ENCODE data around the gene SCD5.

DNA sequence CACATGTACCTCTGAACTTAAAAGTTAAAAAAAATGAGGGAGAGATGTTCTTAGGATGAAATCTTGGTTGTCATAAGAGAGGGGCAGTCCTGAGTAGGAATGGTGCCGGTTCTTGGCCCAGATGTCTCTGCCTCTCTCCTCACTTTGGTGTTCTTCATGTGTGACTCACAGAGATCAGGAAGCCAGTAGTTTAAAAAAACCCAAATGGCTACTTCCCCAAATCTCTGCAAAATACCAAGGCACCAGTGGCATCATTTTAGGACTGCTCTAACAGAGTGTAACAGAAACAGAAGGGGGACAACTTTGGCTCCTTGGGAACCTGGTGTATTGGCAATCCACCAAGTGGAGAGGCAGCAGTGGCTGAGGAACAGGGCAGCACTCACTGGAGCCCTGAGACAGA lies 116.8 kb downstream of the SCD5 start:
- TF ChIP-seq, protein P1, sequence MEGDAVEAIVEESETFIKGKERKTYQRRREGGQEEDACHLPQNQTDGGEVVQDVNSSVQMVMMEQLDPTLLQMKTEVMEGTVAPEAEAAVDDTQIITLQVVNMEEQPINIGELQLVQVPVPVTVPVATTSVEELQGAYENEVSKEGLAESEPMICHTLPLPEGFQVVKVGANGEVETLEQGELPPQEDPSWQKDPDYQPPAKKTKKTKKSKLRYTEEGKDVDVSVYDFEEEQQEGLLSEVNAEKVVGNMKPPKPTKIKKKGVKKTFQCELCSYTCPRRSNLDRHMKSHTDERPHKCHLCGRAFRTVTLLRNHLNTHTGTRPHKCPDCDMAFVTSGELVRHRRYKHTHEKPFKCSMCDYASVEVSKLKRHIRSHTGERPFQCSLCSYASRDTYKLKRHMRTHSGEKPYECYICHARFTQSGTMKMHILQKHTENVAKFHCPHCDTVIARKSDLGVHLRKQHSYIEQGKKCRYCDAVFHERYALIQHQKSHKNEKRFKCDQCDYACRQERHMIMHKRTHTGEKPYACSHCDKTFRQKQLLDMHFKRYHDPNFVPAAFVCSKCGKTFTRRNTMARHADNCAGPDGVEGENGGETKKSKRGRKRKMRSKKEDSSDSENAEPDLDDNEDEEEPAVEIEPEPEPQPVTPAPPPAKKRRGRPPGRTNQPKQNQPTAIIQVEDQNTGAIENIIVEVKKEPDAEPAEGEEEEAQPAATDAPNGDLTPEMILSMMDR (tag by site-specific recombination; IDR thresholded peaks at IDR 0.05), result no peak
- TF ChIP-seq GLI2 (tag by site-specific recombination; IDR thresholded peaks at IDR 0.05; ENCODE audit: borderline replicate concordance, low read depth), result no peak
- no peak for TF ChIP-seq ZBTB48 (tag by site-specific recombination; IDR thresholded peaks at IDR 0.05)
- TF ChIP-seq ZNF292 (tag by site-specific recombination; IDR thresholded peaks at IDR 0.05; ENCODE audit: borderline replicate concordance, low read depth), result no peak
- no peak for TF ChIP-seq ZNF701 (tag by site-specific recombination; IDR thresholded peaks at IDR 0.05)
- no peak for TF ChIP-seq ZNF354C (tag by site-specific recombination; IDR thresholded peaks at IDR 0.05; ENCODE audit: borderline replicate concordance, low read depth)
- no peak for TF ChIP-seq ZSCAN30 (tag by site-specific recombination; IDR thresholded peaks at IDR 0.05)
- no peak for TF ChIP-seq ZNF10 (tag by site-specific recombination; IDR thresholded peaks at IDR 0.05)
- no peak for TF ChIP-seq ZNF423 (tag by site-specific recombination; IDR thresholded peaks at IDR 0.05)
- TF ChIP-seq KLF16 (tag by site-specific recombination; IDR thresholded peaks at IDR 0.05), result no peak
